ENCODE data around the gene BRAP. TPM values are rescaled to one million over a fixed set of nuclear protein-coding genes. Genes with fewer than 3 reads are reported as not detected.
A peak's percentile ranks its signal among the peaks of the same experiment; 100 is the strongest.

BRAP gene, protein sequence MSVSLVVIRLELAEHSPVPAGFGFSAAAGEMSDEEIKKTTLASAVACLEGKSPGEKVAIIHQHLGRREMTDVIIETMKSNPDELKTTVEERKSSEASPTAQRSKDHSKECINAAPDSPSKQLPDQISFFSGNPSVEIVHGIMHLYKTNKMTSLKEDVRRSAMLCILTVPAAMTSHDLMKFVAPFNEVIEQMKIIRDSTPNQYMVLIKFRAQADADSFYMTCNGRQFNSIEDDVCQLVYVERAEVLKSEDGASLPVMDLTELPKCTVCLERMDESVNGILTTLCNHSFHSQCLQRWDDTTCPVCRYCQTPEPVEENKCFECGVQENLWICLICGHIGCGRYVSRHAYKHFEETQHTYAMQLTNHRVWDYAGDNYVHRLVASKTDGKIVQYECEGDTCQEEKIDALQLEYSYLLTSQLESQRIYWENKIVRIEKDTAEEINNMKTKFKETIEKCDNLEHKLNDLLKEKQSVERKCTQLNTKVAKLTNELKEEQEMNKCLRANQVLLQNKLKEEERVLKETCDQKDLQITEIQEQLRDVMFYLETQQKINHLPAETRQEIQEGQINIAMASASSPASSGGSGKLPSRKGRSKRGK
- total RNA-seq: 10 to 100 TPM; 12.9 to 18.0 (median 17.2) TPM

DNA sequence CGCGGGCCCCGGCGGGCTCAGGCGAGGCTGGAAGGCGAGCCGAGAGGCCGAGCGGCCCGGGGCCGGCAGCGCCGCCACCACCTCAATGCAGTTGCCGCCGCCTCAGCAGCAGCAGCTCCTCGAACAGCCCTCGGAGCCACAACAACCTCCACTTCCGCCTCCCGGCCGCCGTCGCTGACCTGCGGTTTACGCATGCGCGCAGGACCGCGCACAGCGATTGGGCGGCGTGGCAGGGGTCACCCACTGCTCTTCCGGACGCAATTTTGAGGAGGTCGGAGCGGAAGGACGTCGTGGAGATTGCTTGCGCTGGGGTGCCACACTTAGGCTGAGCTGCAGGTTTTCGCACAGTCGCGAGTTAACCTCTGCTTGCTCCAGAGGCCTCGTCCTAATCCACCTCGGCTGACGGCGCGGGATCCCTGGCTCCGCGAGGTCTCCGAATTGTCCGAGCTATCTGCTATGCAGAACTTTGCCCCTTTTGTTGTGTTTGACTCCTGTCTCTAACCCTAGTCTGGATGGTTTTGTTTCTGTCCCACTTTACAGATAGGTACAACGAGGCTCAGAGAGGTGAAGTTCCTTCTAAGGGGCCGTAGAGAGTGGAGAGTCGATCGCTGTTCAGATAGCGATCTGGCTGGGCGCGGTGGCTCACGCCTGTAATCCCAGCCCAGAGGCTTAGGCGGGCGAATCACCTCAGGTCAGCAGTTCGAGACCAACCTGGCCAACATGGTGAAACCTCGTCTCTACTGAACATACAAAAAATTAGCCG lies at the start of gene BRAP, which contains the start of gene ACAD10:
Gene BRAP, minus strand, starts transcription at position 146 of the 763 bp plus-strand sequence. CDS start 164 bp downstream, outside the sequence.
Gene ACAD10, plus strand, starts transcription at position 243 of the 763 bp plus-strand sequence. CDS start 6,657 bp downstream, outside the sequence.
- TF ChIP-seq POLR2A (IDR thresholded peaks at IDR 0.05) (peak; percentile 51 to 74), EP300 (IDR thresholded peaks at IDR 0.05) (peak; percentile 87 to 97), CTCF (IDR thresholded peaks at IDR 0.05) (peak in 1 of 5 experiments; percentile 47)
- Histone ChIP-seq H3K27me3 (no peaks in the 10 kb centered on the region), H3K9me3 (no peaks in the 10 kb centered on the region), H3K4me1 (peaks cover 2 to 34% (median 25%) of the 10 kb centered on the region in 4 donors), H3K4me3 (peak within 1 kb of the TSS; percentile 85 to 97 (median 94)), H3K27ac (peak within 1 kb of the TSS; percentile 78 to 92 (median 88)), H3K36me3 (peaks cover 0 to 24% (median 0%) of the 10 kb centered on the region in 3 donors)
- DNase-seq (ENCODE audit: low spot score in 2 of 2): peak; percentile 83 to 87
- WGBS, 2 donors: 1% methylated on average over 25 to 59 of the region's 63 CpGs

DNA sequence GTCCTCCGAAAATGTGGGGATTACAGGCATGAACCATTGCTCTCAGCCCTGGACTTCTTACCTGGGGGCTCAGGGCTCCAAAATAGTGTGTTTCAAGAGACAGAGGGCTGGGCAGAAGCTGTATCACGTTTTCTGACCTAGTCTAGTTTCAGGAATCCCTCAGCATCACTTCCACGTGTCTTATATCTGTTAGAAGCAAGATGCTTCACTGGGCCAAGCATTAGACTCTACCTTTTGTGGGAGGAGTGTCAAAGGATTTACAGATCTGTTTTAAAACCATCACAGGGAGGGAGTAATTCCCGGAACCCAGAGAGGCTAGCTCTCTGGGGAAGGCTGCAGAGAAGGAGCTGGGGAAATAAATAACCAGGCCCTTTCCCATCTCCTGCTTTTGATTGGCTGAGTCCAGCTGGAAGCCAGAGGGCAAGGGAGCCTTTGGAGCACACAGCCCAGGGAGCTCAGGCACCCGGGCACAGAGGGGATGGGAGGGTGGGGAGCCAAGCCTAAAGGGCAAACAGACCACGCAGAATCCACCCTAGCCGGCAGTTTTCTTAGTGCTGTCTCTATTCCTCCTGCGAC lies 47.7 kb upstream of the BRAP start:
- H3K4me3 ChIP-seq: no peak overlapping the region
- H3K36me3 ChIP-seq: peaks cover 0 to 98% (median 7%) of the 10 kb centered on the region in 3 donors
- TF ChIP-seq POLR2A (IDR thresholded peaks at IDR 0.05) (no peak), EP300 (IDR thresholded peaks at IDR 0.05) (no peak), CTCF (IDR thresholded peaks at IDR 0.05) (no peak)
- no peaks in the 10 kb centered on the region for H3K4me1 ChIP-seq
- WGBS, 2 donors: 78 to 82% methylated on average over 8 of the region's 8 CpGs
- H3K9me3 ChIP-seq: no peaks in the 10 kb centered on the region
- H3K27me3 ChIP-seq: no peaks in the 10 kb centered on the region
- DNase-seq (ENCODE audit: low spot score in 2 of 2): no peak
- no peak overlapping the region for H3K27ac ChIP-seq

DNA sequence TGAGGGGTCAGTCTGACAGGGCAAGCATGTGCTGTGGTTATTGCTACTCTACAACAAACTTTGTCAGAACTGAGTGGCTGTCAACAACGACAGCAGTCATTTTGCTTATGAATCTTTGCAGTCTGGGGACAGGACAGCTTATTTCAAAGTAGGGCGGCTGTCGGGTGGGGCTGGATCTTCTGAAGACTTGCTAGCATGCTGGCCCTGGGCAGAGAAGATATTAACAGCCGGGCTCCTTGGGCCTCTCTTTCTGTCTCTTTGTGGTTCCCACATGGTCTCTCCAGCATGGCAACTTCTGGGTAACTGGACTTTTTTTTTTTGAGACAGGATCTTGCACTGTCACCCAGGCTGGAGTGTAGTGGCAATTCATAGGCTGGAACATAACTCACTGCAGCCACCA lies 47.0 kb upstream of the BRAP start:
- WGBS, 2 donors: 76 to 84% methylated on average over 4 of the region's 4 CpGs
- H3K36me3 ChIP-seq: peaks cover 2 to 98% (median 7%) of the 10 kb centered on the region in 3 donors

DNA sequence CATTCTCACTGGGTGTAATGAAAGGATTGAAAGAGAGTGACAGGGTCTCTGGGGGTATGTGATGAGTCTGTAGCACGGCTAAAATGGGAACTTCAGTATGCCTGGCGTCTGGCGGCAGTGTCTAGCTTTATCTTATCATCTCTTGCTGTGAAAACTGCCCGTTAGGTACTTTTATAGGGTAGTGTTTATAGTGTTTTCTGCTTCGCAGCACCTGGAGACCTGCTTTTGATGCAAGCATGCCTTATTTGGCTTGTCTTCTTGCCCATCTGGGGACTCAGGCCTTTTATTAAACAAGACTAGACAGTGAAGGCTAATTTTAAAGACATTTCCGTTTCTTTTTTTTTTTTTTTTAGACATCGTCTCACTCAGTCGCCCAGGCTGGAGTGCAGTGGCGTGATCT lies 44.7 kb upstream of the BRAP start:
- Histone ChIP-seq H3K27me3 (no peaks in the 10 kb centered on the region), H3K9me3 (no peaks in the 10 kb centered on the region), H3K4me3 (no peak overlapping the region), H3K27ac (no peak overlapping the region), H3K4me1 (no peaks in the 10 kb centered on the region), H3K36me3 (peaks cover 4 to 98% (median 12%) of the 10 kb centered on the region in 3 donors)
- 91 to 92% methylated on average over 9 of the region's 9 CpGs for WGBS, 2 donors
- DNase-seq (ENCODE audit: low spot score in 2 of 2): no peak
- TF ChIP-seq EP300 (IDR thresholded peaks at IDR 0.05) (no peak), POLR2A (IDR thresholded peaks at IDR 0.05) (no peak), CTCF (IDR thresholded peaks at IDR 0.05) (no peak)

More for the DNA sequence above, 47.0 kb upstream of the BRAP start:
- H3K4me1 ChIP-seq: no peaks in the 10 kb centered on the region
- DNase-seq (ENCODE audit: low spot score in 2 of 2): no peak
- H3K27me3 ChIP-seq: no peaks in the 10 kb centered on the region
- no peaks in the 10 kb centered on the region for H3K9me3 ChIP-seq
- no peak overlapping the region for H3K27ac ChIP-seq
- TF ChIP-seq POLR2A (IDR thresholded peaks at IDR 0.05): no peak
- no peak for TF ChIP-seq CTCF (IDR thresholded peaks at IDR 0.05)
- no peak for TF ChIP-seq EP300 (IDR thresholded peaks at IDR 0.05)
- H3K4me3 ChIP-seq: no peak overlapping the region

Data from tibial nerve (tissue), 4 donors.